Neural cell (in vitro differentiated cells): Measurements from ENCODE around the gene KNSTRN. TPM values are rescaled to one million over a fixed set of nuclear protein-coding genes. Genes with fewer than 3 reads are reported as not detected.

Experiments used
- H2AFZ ChIP-seq: fragments of 200-600, 300-800 bp; sonication (generic), shearing (Covaris generic); 2 replicates; pipeline ENCODE4 v1.6.0; 2014; ENCODE audit warnings: low read depth, mild to moderate bottlenecking, antibody characterized with exemption, low read length, moderate library complexity
- H3F3A ChIP-seq: fragments of 200-600 bp; shearing (Covaris generic); 2 replicates; pipeline ENCODE4 v1.6.1; 2016; ENCODE audit warnings: mild to moderate bottlenecking, moderate library complexity, mixed read lengths, antibody characterized with exemption, low read length; ENCODE audit not compliant: insufficient read depth, poor library complexity, severe bottlenecking
- H3K27ac ChIP-seq: fragments of 200-600, 300-800 bp; sonication (generic), shearing (Covaris generic); 2 replicates; pipeline ENCODE4 v1.5.1; 2014; ENCODE audit warnings: mild to moderate bottlenecking, low read length, moderate library complexity
- H3K27me3 ChIP-seq: fragments of 300-800, 200-600 bp; sonication (generic), shearing (Covaris generic); 2 replicates; pipeline ENCODE4 v1.6.0; 2014; ENCODE audit warnings: mild to moderate bottlenecking, low read depth, low read length, moderate library complexity; ENCODE audit not compliant: insufficient read depth
- H3K36me3 ChIP-seq: fragments of 300-800, 200-600 bp; sonication (generic), shearing (Covaris generic); 2 replicates; pipeline ENCODE4 v1.5.1; 2014; ENCODE audit warnings: mild to moderate bottlenecking, antibody characterized with exemption, low read length, moderate library complexity; ENCODE audit not compliant: insufficient read depth
- H3K4me2 ChIP-seq: fragments of 300-800, 200-600 bp; sonication (generic), shearing (Covaris generic); 2 replicates; pipeline ENCODE4 v1.6.0; 2014; ENCODE audit warnings: mild to moderate bottlenecking, low read length
- H3K4me3 ChIP-seq: fragments of 300-800, 200-600 bp; sonication (generic), shearing (Covaris generic); 2 replicates; pipeline ENCODE4 v1.5.1; 2014; ENCODE audit warnings: mild to moderate bottlenecking, low read length, moderate library complexity
- H3K79me2 ChIP-seq: fragments of 200-600 bp; shearing (Covaris generic); replicated peaks from 2 replicates; pipeline ENCODE4 v1.6.0; 2014; ENCODE audit warnings: mild to moderate bottlenecking, low read length, moderate library complexity; ENCODE audit not compliant: insufficient read depth
- H3K9ac ChIP-seq: fragments of 300-800, 200-600 bp; sonication (generic), shearing (Covaris generic); 2 replicates; pipeline ENCODE4 v1.6.1; 2016; ENCODE audit warnings: mild to moderate bottlenecking, low read length, mixed read lengths
- H3K9me2 ChIP-seq: fragments of 200-600 bp; shearing (Covaris generic); 2 replicates; pipeline ENCODE4 v1.6.1; 2016; ENCODE audit warnings: mild to moderate bottlenecking, low read length, mixed read lengths; ENCODE audit not compliant: insufficient read depth
- H3K9me3 ChIP-seq: fragments of 200-600, 300-800 bp; sonication (generic), shearing (Covaris generic); 2 replicates; pipeline ENCODE4 v1.6.1; 2016; ENCODE audit warnings: mild to moderate bottlenecking, mixed run types, low read length, moderate library complexity, mixed read lengths
- H4K20me1 ChIP-seq: fragments of 200-600 bp; shearing (Covaris generic); 2 replicates; pipeline ENCODE4 v1.6.1; 2016; ENCODE audit warnings: mild to moderate bottlenecking, mixed run types; ENCODE audit not compliant: insufficient read depth
- CTCF ChIP-seq: fragments of 450-650 bp; IDR thresholded peaks from 2 replicates; pipeline ENCODE4 v1.5.1; 2014; ENCODE audit warnings: antibody characterized with exemption, mild to moderate bottlenecking, moderate library complexity; ENCODE audit not compliant: poor library complexity, severe bottlenecking
- EP300 ChIP-seq: fragments of 450-650 bp; conservative IDR thresholded peaks from 2 replicates; pipeline ENCODE4 v1.6.1; 2014; ENCODE audit warnings: antibody characterized with exemption, mild to moderate bottlenecking, moderate library complexity; ENCODE audit not compliant: poor library complexity, severe bottlenecking
- EZH2 ChIP-seq: fragments of 200-600, 300-800 bp; shearing (Covaris generic), sonication (generic); IDR thresholded peaks from 2 replicates; pipeline ENCODE4 v1.6.1; 2014; ENCODE audit warnings: antibody characterized with exemption, low read length, borderline replicate concordance, mild to moderate bottlenecking; ENCODE audit not compliant: insufficient read depth, poor library complexity, severe bottlenecking
- MXI1 ChIP-seq: fragments of 450-650 bp; conservative IDR thresholded peaks from 2 replicates; pipeline ENCODE4 v1.6.1; 2014; ENCODE audit warnings: antibody characterized with exemption, mild to moderate bottlenecking; ENCODE audit not compliant: poor library complexity, severe bottlenecking
- REST ChIP-seq: IDR thresholded peaks from 2 replicates; pipeline ENCODE4 v1.6.1; 2012; ENCODE audit warnings: borderline replicate concordance
- SMC3 ChIP-seq: fragments of 450-650 bp; conservative IDR thresholded peaks from 2 replicates; pipeline ENCODE4 v1.6.1; 2014; ENCODE audit warnings: antibody characterized with exemption, mild to moderate bottlenecking, moderate library complexity; ENCODE audit not compliant: poor library complexity
- polyA plus RNA-seq: library from polyadenylated mRNA; depleted of rRNA; stranded (reverse); fragments of >200 nt; gene quantifications from 2 replicates; pipeline ENCODE4 v1.2.3, GENCODE V29; 2014

KNSTRN gene
- polyA plus RNA-seq, 1 donor from 2014 or later, result 38.3 TPM

- peaks cover 6% of the 10 kb centered on the region for H3K36me3 ChIP-seq
- no peak overlapping the region for H3K27ac ChIP-seq
- no peak overlapping the region for H3K4me3 ChIP-seq
- H4K20me1 ChIP-seq, result no peaks in the 10 kb centered on the region
- H3K9me2 ChIP-seq, result no peaks in the 10 kb centered on the region
- H3K9ac ChIP-seq, result no peak overlapping the region
- TF ChIP-seq SMC3 (no peak), REST (no peak), CTCF (no peak), EP300 (no peak), EZH2 (no peak)
- no peaks in the 10 kb centered on the region for H3K27me3 ChIP-seq
- no peaks in the 10 kb centered on the region for H3K9me3 ChIP-seq
- H3K79me2 ChIP-seq, result no peaks in the 10 kb centered on the region
- no peaks in the 10 kb centered on the region for H3F3A ChIP-seq
- H2AFZ ChIP-seq, result no peak overlapping the region
- no peak overlapping the region for H3K4me2 ChIP-seq
Measured at GRCh38 chr15:40367371-40367685, 15.2 kb upstream of the KNSTRN start.

GRCh38 chr15:40367686-40368611 lies 14.6 kb upstream of the KNSTRN start:
- Histone ChIP-seq H3K9ac (no peak overlapping the region), H3F3A (no peaks in the 10 kb centered on the region), H3K9me2 (no peaks in the 10 kb centered on the region), H3K9me3 (no peaks in the 10 kb centered on the region), H3K4me2 (no peak overlapping the region), H3K36me3 (peaks cover 6% of the 10 kb centered on the region), H3K4me3 (no peak overlapping the region), H2AFZ (no peak overlapping the region), H4K20me1 (no peaks in the 10 kb centered on the region), H3K27me3 (no peaks in the 10 kb centered on the region), H3K79me2 (no peaks in the 10 kb centered on the region), H3K27ac (no peak overlapping the region)
- TF ChIP-seq SMC3 (peak; percentile 63), MXI1 (no peak), CTCF (peak; percentile 70)
